ENCODE measurements around the gene C6orf89.
"Not testable (repeated sequence)": the region's sequence is repeated elsewhere in the genome, so short reads cannot be mapped to it uniquely, and the experiment has no call there.

Gene C6orf89

GRCh38 chr6:36888115-36888643 lies 2.4 kb downstream of the C6orf89 start:
- no peak for DNase-seq (ENCODE audit: low read depth)

- DNase-seq (ENCODE audit: low read depth): no peak
These were observed 3.1 kb downstream of the C6orf89 start for GRCh38 chr6:36888654-36889481.

- DNase-seq (ENCODE audit: low read depth): no peak
These were observed 4.4 kb downstream of the C6orf89 start for GRCh38 chr6:36890112-36890663.

GRCh38 chr6:36891153-36891552 lies 5.4 kb downstream of the C6orf89 start:
- DNase-seq (ENCODE audit: low read depth): not testable (repeated sequence)

- DNase-seq (ENCODE audit: low read depth): no peak
These were observed 8.5 kb downstream of the C6orf89 start for GRCh38 chr6:36893976-36894932.

GRCh38 chr6:36897609-36898008 lies 11.9 kb downstream of the C6orf89 start:
- no peak for DNase-seq (ENCODE audit: low read depth)

- no peak for DNase-seq (ENCODE audit: low read depth)
These were observed 18.4 kb downstream of the C6orf89 start for GRCh38 chr6:36904114-36904513.

- no peak for DNase-seq (ENCODE audit: low read depth)
These were observed 19.2 kb downstream of the C6orf89 start for GRCh38 chr6:36904851-36905393.

- no peak for DNase-seq (ENCODE audit: low read depth)
These were observed 21.0 kb downstream of the C6orf89 start for GRCh38 chr6:36906539-36907325.

- DNase-seq (ENCODE audit: low read depth): peak; percentile 24
These were observed 22.0 kb downstream of the C6orf89 start for GRCh38 chr6:36907781-36908180.

GRCh38 chr6:36908747-36909146 lies 23.0 kb downstream of the C6orf89 start:
- no peak for DNase-seq (ENCODE audit: low read depth)

GRCh38 chr6:36912030-36912454 lies 26.3 kb downstream of the C6orf89 start:
- no peak for DNase-seq (ENCODE audit: low read depth)

GRCh38 chr6:36912586-36912985 lies 26.8 kb downstream of the C6orf89 start:
- peak; percentile 86 for DNase-seq (ENCODE audit: low read depth)

GRCh38 chr6:36913082-36913481 lies 27.3 kb downstream of the C6orf89 start:
- DNase-seq (ENCODE audit: low read depth): no peak

- DNase-seq (ENCODE audit: low read depth): no peak
These were observed 28.6 kb downstream of the C6orf89 start for GRCh38 chr6:36914227-36914794.

GRCh38 chr6:36915599-36915998 lies 29.8 kb downstream of the C6orf89 start:
- no peak for DNase-seq (ENCODE audit: low read depth)

- DNase-seq (ENCODE audit: low read depth): no peak
These were observed 30.4 kb downstream of the C6orf89 start for GRCh38 chr6:36916126-36916525.

GRCh38 chr6:36917541-36918193 lies 31.9 kb downstream of the C6orf89 start:
- no peak for DNase-seq (ENCODE audit: low read depth)

- no peak for DNase-seq (ENCODE audit: low read depth)
These were observed 34.3 kb downstream of the C6orf89 start for GRCh38 chr6:36920049-36920448.

- no peak for DNase-seq (ENCODE audit: low read depth)
These were observed 34.8 kb downstream of the C6orf89 start for GRCh38 chr6:36920546-36920945.

All from non-pigmented ciliary epithelial cell (primary cell).